Prostate gland (tissue), 2 donors: Measurements from ENCODE around the gene NME4.

Experiments
- POLR2A ChIP-seq: fragments of 450-650 bp; IDR thresholded peaks from one replicate; pipeline ENCODE4 v1.6.1; 2016; ENCODE audit warnings: antibody characterized with exemption, mild to moderate bottlenecking
- TF ChIP-seq, protein P1 (sequence below), 4 experiments: fragments of 200-600 bp in 2 of 4; fragments of 450-650 bp in 2 of 4; sonication (generic) in 2 of 4; IDR thresholded peaks; 1 replicate in 3 of 4; 2 replicates in 1 of 4; pipeline ENCODE4 v1.5.1; 2016 to 2019; ENCODE audit warnings: antibody characterized with exemption in 4 of 4, mild to moderate bottlenecking in 2 of 4, moderate library complexity in 2 of 4

DNA sequence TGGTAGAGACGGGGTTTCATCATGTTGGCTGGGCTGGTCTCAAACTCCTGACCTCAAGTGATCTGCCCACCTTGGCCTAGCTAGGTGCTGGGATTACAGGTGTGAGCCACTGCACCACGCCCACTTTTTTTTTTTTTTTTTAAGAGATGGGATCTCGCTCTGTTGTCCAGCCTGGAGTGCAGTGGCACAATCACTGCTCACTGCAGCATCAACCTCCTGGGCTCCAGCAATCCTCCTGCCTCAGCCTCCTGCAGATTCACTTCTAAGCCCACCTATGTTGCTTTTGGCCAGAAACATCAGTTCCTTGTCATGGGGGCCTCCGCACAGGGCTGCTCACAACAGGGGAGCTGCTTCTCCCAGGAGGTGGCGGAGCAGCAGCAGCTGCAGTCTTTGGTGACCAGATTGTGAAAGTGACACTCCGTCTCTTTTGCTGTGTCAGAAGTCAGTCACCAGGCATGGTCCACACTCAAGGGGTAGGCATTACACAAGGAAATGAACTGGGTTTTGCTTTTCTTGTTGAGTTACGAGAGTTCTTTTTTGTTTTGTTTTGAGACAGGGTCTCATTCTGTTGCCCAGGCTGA, 4.5 kb upstream of the NME4 start:
- no peak for TF ChIP-seq POLR2A
- TF ChIP-seq, protein P1, sequence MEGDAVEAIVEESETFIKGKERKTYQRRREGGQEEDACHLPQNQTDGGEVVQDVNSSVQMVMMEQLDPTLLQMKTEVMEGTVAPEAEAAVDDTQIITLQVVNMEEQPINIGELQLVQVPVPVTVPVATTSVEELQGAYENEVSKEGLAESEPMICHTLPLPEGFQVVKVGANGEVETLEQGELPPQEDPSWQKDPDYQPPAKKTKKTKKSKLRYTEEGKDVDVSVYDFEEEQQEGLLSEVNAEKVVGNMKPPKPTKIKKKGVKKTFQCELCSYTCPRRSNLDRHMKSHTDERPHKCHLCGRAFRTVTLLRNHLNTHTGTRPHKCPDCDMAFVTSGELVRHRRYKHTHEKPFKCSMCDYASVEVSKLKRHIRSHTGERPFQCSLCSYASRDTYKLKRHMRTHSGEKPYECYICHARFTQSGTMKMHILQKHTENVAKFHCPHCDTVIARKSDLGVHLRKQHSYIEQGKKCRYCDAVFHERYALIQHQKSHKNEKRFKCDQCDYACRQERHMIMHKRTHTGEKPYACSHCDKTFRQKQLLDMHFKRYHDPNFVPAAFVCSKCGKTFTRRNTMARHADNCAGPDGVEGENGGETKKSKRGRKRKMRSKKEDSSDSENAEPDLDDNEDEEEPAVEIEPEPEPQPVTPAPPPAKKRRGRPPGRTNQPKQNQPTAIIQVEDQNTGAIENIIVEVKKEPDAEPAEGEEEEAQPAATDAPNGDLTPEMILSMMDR (IDR thresholded peaks at IDR 0.05): no peak
